WERI-Rb-1 (cell line): ENCODE measurements around the gene SSBP2.

Experiments
- DNase-seq: peaks from one replicate; pipeline ENCODE4 v3.0.0-alpha.2; 2020
- H3K27ac ChIP-seq: fragments of 250-450 bp; sonication (Bioruptor Pico); 2 replicates; pipeline ENCODE4 v1.5.1; 2020; ENCODE audit warnings: mild to moderate bottlenecking, moderate library complexity
- H3K27me3 ChIP-seq: fragments of 250-450 bp; sonication (Bioruptor Pico); 2 replicates; pipeline ENCODE4 v1.5.1; 2021; ENCODE audit warnings: mild to moderate bottlenecking, low read depth, moderate library complexity; ENCODE audit not compliant: insufficient read depth, severe bottlenecking
- H3K36me3 ChIP-seq: fragments of 250-450 bp; sonication (Bioruptor Pico); 2 replicates; pipeline ENCODE4 v1.5.1; 2020; ENCODE audit warnings: mild to moderate bottlenecking, moderate library complexity
- H3K4me3 ChIP-seq: 2 replicates; pipeline ENCODE4 v1.5.1; 2011; ENCODE audit warnings: low read depth, mild to moderate bottlenecking, control low read depth, low read length
- H3K9me3 ChIP-seq: fragments of 250-450 bp; sonication (Bioruptor Pico); 2 replicates; pipeline ENCODE4 v1.5.1; 2021; ENCODE audit warnings: mild to moderate bottlenecking, moderate library complexity; ENCODE audit not compliant: severe bottlenecking
- CTCF ChIP-seq: IDR thresholded peaks from 2 replicates; pipeline ENCODE4 v1.5.1; 2011; ENCODE audit warnings: low read depth, mild to moderate bottlenecking, control low read depth, inconsistent platforms, low read length

Gene SSBP2

GRCh38 chr5:81760521-81760920 lies 9.6 kb upstream of the SSBP2 start:
- Histone ChIP-seq H3K4me3 (no peak overlapping the region), H3K27me3 (no peaks in the 10 kb centered on the region), H3K36me3 (no peaks in the 10 kb centered on the region), H3K27ac (no peak overlapping the region), H3K9me3 (no peaks in the 10 kb centered on the region)
- no peak for DNase-seq
- no peak for TF ChIP-seq CTCF

GRCh38 chr5:81759632-81760005 lies 8.7 kb upstream of the SSBP2 start:
- Histone ChIP-seq H3K27me3 (no peaks in the 10 kb centered on the region), H3K9me3 (no peaks in the 10 kb centered on the region), H3K4me3 (no peak overlapping the region), H3K36me3 (no peaks in the 10 kb centered on the region), H3K27ac (no peak overlapping the region)
- no peak for TF ChIP-seq CTCF
- DNase-seq: no peak

GRCh38 chr5:81757404-81757803 lies 6.5 kb upstream of the SSBP2 start:
- no peaks in the 10 kb centered on the region for H3K36me3 ChIP-seq

GRCh38 chr5:81756016-81756415 lies 5.1 kb upstream of the SSBP2 start:
- no peak for DNase-seq
- H3K36me3 ChIP-seq: no peaks in the 10 kb centered on the region; the same call in 1 of the 2 replicates
- no peaks in the 10 kb centered on the region for H3K9me3 ChIP-seq
- no peak overlapping the region for H3K4me3 ChIP-seq
- H3K27ac ChIP-seq: no peak overlapping the region
- TF ChIP-seq CTCF: no peak
- H3K27me3 ChIP-seq: no peaks in the 10 kb centered on the region

More at GRCh38 chr5:81757404-81757803, 6.5 kb upstream of the SSBP2 start:
- H3K27me3 ChIP-seq: no peaks in the 10 kb centered on the region
- no peak overlapping the region for H3K27ac ChIP-seq
- no peak for TF ChIP-seq CTCF
- no peak overlapping the region for H3K4me3 ChIP-seq
- DNase-seq: no peak
- H3K9me3 ChIP-seq: no peaks in the 10 kb centered on the region

- Histone ChIP-seq H3K9me3 (no peaks in the 10 kb centered on the region), H3K27me3 (no peaks in the 10 kb centered on the region), H3K4me3 (no peak overlapping the region), H3K36me3 (no peaks in the 10 kb centered on the region; the same call in 1 of the 2 replicates), H3K27ac (no peak overlapping the region)
- DNase-seq: no peak
- no peak for TF ChIP-seq CTCF
These were observed 4.4 kb upstream of the SSBP2 start for GRCh38 chr5:81755320-81755719.

GRCh38 chr5:81754621-81755020 lies 3.7 kb upstream of the SSBP2 start:
- no peak for TF ChIP-seq CTCF
- H3K36me3 ChIP-seq: no peaks in the 10 kb centered on the region; the same call in 1 of the 2 replicates
- H3K27ac ChIP-seq: no peak overlapping the region
- no peak overlapping the region for H3K4me3 ChIP-seq
- H3K27me3 ChIP-seq: no peaks in the 10 kb centered on the region
- H3K9me3 ChIP-seq: no peaks in the 10 kb centered on the region
- no peak for DNase-seq
